ENCODE data around the gene CEMIP2. TPM values are rescaled to one million over a fixed set of nuclear protein-coding genes. Genes with fewer than 3 reads are reported as not detected.

The CEMIP2 gene
- total RNA-seq, 1 experiment from 2014 or later, result 40.5 TPM

DNA sequence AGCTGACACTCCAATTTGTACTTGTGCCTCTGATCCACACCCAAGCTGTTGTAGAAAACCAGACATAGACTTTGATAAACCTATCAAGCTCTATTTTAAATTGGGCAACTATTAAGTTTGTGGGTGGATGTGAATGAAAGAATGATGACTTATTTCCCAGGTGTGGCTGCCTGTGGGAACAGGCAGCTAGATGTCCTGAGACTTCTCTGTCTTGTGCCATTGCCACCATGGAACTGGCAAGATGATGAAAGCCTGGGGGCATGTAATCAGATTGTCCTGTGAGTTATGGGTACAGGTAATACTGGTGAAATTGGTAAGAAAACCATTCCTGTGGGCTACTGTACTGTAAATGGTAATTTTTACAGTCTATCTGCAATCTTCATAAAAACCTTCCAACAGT lies 57.5 kb downstream of the CEMIP2 start:
- no peaks in the 10 kb centered on the region for H3K4me1 Mint-ChIP-seq
- ChIA-PET CTCF (no interaction called here), POLR2A (no interaction called here)
- ATAC-seq (no peak), DNase-seq (ENCODE audit: low spot score) (no peak)
- H3K36me3 Mint-ChIP-seq, result peaks cover 43% of the 10 kb centered on the region
- H3K4me3 Mint-ChIP-seq, result no peak overlapping the region
- no peaks in the 10 kb centered on the region for H3K27me3 Mint-ChIP-seq (ENCODE audit: low read depth)
- no peak overlapping the region for H3K27ac Mint-ChIP-seq
- H3K9me3 Mint-ChIP-seq, result no peaks in the 10 kb centered on the region
- TF ChIP-seq, protein P1, sequence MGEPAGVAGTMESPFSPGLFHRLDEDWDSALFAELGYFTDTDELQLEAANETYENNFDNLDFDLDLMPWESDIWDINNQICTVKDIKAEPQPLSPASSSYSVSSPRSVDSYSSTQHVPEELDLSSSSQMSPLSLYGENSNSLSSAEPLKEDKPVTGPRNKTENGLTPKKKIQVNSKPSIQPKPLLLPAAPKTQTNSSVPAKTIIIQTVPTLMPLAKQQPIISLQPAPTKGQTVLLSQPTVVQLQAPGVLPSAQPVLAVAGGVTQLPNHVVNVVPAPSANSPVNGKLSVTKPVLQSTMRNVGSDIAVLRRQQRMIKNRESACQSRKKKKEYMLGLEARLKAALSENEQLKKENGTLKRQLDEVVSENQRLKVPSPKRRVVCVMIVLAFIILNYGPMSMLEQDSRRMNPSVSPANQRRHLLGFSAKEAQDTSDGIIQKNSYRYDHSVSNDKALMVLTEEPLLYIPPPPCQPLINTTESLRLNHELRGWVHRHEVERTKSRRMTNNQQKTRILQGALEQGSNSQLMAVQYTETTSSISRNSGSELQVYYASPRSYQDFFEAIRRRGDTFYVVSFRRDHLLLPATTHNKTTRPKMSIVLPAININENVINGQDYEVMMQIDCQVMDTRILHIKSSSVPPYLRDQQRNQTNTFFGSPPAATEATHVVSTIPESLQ (CRISPR knock-in tag; IDR thresholded peaks at IDR 0.05), result no peak
- TF ChIP-seq, protein P2, sequence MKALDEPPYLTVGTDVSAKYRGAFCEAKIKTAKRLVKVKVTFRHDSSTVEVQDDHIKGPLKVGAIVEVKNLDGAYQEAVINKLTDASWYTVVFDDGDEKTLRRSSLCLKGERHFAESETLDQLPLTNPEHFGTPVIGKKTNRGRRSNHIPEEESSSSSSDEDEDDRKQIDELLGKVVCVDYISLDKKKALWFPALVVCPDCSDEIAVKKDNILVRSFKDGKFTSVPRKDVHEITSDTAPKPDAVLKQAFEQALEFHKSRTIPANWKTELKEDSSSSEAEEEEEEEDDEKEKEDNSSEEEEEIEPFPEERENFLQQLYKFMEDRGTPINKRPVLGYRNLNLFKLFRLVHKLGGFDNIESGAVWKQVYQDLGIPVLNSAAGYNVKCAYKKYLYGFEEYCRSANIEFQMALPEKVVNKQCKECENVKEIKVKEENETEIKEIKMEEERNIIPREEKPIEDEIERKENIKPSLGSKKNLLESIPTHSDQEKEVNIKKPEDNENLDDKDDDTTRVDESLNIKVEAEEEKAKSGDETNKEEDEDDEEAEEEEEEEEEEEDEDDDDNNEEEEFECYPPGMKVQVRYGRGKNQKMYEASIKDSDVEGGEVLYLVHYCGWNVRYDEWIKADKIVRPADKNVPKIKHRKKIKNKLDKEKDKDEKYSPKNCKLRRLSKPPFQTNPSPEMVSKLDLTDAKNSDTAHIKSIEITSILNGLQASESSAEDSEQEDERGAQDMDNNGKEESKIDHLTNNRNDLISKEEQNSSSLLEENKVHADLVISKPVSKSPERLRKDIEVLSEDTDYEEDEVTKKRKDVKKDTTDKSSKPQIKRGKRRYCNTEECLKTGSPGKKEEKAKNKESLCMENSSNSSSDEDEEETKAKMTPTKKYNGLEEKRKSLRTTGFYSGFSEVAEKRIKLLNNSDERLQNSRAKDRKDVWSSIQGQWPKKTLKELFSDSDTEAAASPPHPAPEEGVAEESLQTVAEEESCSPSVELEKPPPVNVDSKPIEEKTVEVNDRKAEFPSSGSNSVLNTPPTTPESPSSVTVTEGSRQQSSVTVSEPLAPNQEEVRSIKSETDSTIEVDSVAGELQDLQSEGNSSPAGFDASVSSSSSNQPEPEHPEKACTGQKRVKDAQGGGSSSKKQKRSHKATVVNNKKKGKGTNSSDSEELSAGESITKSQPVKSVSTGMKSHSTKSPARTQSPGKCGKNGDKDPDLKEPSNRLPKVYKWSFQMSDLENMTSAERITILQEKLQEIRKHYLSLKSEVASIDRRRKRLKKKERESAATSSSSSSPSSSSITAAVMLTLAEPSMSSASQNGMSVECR (CRISPR knock-in tag; IDR thresholded peaks at IDR 0.05; ENCODE audit: borderline replicate concordance), result no peak
- TF ChIP-seq, protein P3, sequence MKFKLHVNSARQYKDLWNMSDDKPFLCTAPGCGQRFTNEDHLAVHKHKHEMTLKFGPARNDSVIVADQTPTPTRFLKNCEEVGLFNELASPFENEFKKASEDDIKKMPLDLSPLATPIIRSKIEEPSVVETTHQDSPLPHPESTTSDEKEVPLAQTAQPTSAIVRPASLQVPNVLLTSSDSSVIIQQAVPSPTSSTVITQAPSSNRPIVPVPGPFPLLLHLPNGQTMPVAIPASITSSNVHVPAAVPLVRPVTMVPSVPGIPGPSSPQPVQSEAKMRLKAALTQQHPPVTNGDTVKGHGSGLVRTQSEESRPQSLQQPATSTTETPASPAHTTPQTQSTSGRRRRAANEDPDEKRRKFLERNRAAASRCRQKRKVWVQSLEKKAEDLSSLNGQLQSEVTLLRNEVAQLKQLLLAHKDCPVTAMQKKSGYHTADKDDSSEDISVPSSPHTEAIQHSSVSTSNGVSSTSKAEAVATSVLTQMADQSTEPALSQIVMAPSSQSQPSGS (CRISPR knock-in tag; IDR thresholded peaks at IDR 0.05; ENCODE audit: borderline replicate concordance, low read depth), result no peak
- TF ChIP-seq, protein P4, sequence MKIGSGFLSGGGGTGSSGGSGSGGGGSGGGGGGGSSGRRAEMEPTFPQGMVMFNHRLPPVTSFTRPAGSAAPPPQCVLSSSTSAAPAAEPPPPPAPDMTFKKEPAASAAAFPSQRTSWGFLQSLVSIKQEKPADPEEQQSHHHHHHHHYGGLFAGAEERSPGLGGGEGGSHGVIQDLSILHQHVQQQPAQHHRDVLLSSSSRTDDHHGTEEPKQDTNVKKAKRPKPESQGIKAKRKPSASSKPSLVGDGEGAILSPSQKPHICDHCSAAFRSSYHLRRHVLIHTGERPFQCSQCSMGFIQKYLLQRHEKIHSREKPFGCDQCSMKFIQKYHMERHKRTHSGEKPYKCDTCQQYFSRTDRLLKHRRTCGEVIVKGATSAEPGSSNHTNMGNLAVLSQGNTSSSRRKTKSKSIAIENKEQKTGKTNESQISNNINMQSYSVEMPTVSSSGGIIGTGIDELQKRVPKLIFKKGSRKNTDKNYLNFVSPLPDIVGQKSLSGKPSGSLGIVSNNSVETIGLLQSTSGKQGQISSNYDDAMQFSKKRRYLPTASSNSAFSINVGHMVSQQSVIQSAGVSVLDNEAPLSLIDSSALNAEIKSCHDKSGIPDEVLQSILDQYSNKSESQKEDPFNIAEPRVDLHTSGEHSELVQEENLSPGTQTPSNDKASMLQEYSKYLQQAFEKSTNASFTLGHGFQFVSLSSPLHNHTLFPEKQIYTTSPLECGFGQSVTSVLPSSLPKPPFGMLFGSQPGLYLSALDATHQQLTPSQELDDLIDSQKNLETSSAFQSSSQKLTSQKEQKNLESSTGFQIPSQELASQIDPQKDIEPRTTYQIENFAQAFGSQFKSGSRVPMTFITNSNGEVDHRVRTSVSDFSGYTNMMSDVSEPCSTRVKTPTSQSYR (CRISPR knock-in tag; IDR thresholded peaks at IDR 0.05), result no peak
- TF ChIP-seq, protein P5, sequence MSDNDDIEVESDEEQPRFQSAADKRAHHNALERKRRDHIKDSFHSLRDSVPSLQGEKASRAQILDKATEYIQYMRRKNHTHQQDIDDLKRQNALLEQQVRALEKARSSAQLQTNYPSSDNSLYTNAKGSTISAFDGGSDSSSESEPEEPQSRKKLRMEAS (CRISPR knock-in tag; IDR thresholded peaks at IDR 0.05), result no peak
- TF ChIP-seq, protein P6, sequence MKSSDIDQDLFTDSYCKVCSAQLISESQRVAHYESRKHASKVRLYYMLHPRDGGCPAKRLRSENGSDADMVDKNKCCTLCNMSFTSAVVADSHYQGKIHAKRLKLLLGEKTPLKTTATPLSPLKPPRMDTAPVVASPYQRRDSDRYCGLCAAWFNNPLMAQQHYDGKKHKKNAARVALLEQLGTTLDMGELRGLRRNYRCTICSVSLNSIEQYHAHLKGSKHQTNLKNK (CRISPR knock-in tag; IDR thresholded peaks at IDR 0.05), result no peak
- TF ChIP-seq, protein P7, sequence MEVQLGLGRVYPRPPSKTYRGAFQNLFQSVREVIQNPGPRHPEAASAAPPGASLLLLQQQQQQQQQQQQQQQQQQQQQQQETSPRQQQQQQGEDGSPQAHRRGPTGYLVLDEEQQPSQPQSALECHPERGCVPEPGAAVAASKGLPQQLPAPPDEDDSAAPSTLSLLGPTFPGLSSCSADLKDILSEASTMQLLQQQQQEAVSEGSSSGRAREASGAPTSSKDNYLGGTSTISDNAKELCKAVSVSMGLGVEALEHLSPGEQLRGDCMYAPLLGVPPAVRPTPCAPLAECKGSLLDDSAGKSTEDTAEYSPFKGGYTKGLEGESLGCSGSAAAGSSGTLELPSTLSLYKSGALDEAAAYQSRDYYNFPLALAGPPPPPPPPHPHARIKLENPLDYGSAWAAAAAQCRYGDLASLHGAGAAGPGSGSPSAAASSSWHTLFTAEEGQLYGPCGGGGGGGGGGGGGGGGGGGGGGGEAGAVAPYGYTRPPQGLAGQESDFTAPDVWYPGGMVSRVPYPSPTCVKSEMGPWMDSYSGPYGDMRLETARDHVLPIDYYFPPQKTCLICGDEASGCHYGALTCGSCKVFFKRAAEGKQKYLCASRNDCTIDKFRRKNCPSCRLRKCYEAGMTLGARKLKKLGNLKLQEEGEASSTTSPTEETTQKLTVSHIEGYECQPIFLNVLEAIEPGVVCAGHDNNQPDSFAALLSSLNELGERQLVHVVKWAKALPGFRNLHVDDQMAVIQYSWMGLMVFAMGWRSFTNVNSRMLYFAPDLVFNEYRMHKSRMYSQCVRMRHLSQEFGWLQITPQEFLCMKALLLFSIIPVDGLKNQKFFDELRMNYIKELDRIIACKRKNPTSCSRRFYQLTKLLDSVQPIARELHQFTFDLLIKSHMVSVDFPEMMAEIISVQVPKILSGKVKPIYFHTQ (CRISPR knock-in tag; IDR thresholded peaks at IDR 0.05), result no peak
- TF ChIP-seq IRF2 (CRISPR knock-in tag; IDR thresholded peaks at IDR 0.05; ENCODE audit: borderline replicate concordance, low read depth), result no peak
- no peak for TF ChIP-seq FOXJ3 (CRISPR knock-in tag; IDR thresholded peaks at IDR 0.05; ENCODE audit: borderline replicate concordance)
- TF ChIP-seq ZNF219 (CRISPR knock-in tag; IDR thresholded peaks at IDR 0.05; ENCODE audit: borderline replicate concordance), result no peak
- no peak for TF ChIP-seq TP53 (CRISPR knock-in tag; IDR thresholded peaks at IDR 0.05)
- no peak for TF ChIP-seq SMAD3 (CRISPR knock-in tag; IDR thresholded peaks at IDR 0.05; ENCODE audit: borderline replicate concordance)
- no peak for TF ChIP-seq SOX15 (CRISPR knock-in tag; IDR thresholded peaks at IDR 0.05)
- TF ChIP-seq, protein P8, sequence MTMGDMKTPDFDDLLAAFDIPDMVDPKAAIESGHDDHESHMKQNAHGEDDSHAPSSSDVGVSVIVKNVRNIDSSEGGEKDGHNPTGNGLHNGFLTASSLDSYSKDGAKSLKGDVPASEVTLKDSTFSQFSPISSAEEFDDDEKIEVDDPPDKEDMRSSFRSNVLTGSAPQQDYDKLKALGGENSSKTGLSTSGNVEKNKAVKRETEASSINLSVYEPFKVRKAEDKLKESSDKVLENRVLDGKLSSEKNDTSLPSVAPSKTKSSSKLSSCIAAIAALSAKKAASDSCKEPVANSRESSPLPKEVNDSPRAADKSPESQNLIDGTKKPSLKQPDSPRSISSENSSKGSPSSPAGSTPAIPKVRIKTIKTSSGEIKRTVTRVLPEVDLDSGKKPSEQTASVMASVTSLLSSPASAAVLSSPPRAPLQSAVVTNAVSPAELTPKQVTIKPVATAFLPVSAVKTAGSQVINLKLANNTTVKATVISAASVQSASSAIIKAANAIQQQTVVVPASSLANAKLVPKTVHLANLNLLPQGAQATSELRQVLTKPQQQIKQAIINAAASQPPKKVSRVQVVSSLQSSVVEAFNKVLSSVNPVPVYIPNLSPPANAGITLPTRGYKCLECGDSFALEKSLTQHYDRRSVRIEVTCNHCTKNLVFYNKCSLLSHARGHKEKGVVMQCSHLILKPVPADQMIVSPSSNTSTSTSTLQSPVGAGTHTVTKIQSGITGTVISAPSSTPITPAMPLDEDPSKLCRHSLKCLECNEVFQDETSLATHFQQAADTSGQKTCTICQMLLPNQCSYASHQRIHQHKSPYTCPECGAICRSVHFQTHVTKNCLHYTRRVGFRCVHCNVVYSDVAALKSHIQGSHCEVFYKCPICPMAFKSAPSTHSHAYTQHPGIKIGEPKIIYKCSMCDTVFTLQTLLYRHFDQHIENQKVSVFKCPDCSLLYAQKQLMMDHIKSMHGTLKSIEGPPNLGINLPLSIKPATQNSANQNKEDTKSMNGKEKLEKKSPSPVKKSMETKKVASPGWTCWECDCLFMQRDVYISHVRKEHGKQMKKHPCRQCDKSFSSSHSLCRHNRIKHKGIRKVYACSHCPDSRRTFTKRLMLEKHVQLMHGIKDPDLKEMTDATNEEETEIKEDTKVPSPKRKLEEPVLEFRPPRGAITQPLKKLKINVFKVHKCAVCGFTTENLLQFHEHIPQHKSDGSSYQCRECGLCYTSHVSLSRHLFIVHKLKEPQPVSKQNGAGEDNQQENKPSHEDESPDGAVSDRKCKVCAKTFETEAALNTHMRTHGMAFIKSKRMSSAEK (CRISPR knock-in tag; IDR thresholded peaks at IDR 0.05; ENCODE audit: borderline replicate concordance), result no peak
- TF ChIP-seq GABPB1 (CRISPR knock-in tag; IDR thresholded peaks at IDR 0.05), result no peak
- no peak for TF ChIP-seq ZNF232 (CRISPR knock-in tag; IDR thresholded peaks at IDR 0.05)
